D721Med (cell line): ENCODE measurements around the gene STOX1.
"Not testable (repeated sequence)": the region's sequence is repeated elsewhere in the genome, so short reads cannot be mapped to it uniquely, and the experiment has no call there.

Source experiments
- DNase-seq: peaks from one replicate; pipeline ENCODE4 v3.0.0; 2011; ENCODE audit warnings: low spot score; ENCODE audit not compliant: insufficient read length
- FAIRE-seq: peaks from 2 replicates; lab custom pipeline; 2011; peaks lifted over from hg19 to GRCh38; lab: Jason Lieb, UNC
- TF ChIP-seq, protein P1 (sequence below): IDR thresholded peaks from 2 replicates; pipeline ENCODE4 v1.5.1; 2012; ENCODE audit warnings: mild to moderate bottlenecking, control low read depth; ENCODE audit not compliant: insufficient read depth; ENCODE audit errors: missing control alignments

The STOX1 gene

GRCh38 chr10:68924593-68924992, 97.3 kb downstream of the STOX1 start:
- no peak for FAIRE-seq
- DNase-seq, result no peak
- TF ChIP-seq, protein P1, sequence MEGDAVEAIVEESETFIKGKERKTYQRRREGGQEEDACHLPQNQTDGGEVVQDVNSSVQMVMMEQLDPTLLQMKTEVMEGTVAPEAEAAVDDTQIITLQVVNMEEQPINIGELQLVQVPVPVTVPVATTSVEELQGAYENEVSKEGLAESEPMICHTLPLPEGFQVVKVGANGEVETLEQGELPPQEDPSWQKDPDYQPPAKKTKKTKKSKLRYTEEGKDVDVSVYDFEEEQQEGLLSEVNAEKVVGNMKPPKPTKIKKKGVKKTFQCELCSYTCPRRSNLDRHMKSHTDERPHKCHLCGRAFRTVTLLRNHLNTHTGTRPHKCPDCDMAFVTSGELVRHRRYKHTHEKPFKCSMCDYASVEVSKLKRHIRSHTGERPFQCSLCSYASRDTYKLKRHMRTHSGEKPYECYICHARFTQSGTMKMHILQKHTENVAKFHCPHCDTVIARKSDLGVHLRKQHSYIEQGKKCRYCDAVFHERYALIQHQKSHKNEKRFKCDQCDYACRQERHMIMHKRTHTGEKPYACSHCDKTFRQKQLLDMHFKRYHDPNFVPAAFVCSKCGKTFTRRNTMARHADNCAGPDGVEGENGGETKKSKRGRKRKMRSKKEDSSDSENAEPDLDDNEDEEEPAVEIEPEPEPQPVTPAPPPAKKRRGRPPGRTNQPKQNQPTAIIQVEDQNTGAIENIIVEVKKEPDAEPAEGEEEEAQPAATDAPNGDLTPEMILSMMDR, result no peak

DNA sequence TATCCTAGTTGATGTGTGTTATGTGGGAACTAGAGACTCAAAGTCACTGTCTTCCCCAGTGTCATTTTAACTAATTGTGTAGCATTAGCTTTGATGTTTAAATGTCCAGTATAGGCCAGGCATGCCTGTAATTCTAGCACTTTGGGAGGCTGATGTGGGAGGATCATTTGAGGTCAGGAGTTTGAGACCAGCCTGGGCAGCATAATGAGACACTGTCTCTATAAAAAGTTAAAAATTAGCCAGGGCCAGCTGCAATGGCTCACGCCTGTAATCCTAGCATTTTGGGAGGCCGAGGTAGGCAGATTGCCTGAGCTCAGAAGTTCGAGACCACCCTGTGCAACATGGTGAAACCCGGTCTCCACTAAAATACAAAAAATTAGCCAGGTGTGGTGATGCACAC, 98.2 kb downstream of the STOX1 start:
- FAIRE-seq (no peak), DNase-seq (no peak)
- TF ChIP-seq, protein P1, result no peak

GRCh38 chr10:68929157-68929556, 101.8 kb downstream of the STOX1 start:
- not testable (repeated sequence) for DNase-seq, FAIRE-seq

DNA sequence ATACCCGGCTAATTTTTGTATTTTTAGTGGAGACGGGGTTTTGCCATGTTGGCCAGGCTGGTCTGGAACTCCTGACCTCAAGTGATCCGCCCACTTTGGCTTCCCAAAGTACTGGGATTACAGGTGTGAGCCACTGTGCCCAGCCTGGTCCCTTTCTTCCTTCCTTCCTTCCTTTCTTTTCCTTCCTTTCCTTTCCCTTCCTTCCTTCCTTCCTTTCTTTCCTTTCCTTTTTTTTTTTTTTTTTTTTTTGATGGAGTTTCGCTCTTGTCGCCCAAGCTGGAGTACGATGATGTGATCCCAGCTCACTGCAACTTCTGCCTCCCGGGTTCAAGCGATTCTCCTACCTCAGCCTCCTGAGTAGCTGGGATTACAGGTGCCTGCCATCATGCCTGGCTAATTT, 102.6 kb downstream of the STOX1 start:
- not testable (repeated sequence) for DNase-seq, FAIRE-seq

GRCh38 chr10:68932860-68933259, 105.5 kb downstream of the STOX1 start:
- not testable (repeated sequence) for FAIRE-seq, DNase-seq

DNA sequence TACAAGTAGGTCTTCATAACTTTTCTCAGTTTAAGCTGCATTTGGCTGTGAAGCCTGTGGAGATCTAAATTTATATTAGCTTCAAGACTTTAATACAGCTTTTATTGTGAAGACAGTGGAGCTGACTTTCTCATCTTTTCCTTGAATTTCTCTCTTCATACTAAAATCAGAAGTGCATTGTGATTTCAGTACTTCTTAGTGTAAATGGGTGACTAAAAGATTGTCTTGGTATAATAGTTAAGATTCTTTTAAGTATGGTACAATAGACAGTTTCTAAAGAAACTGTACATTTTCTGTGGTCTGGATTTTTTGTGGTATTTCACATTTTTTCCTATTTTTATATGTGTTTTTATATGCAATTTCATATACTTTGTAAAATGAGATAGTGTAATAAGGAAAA, 107.7 kb downstream of the STOX1 start:
- FAIRE-seq, result no peak
- DNase-seq, result no peak
- TF ChIP-seq, protein P1, result no peak

DNA sequence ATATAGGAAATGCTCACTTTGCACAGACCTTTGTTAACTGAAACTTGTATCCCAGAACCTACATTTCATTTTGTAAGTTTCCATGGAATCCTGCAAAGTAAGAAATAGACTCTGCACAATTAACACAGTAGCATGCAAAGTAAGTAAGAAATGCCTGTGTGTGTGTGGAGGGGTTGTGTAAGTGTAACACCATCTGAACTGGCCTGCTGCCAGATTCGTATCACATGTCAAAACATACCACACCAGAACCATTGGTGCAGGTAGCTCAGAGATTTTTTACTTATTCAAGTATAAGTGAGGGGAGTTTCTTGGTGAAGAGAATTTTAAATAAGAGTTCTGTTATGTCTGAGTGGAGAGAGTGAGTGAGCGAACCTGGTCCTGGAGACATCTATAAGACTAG, 110.8 kb downstream of the STOX1 start:
- TF ChIP-seq, protein P1, result no peak
- DNase-seq, result no peak
- no peak for FAIRE-seq

DNA sequence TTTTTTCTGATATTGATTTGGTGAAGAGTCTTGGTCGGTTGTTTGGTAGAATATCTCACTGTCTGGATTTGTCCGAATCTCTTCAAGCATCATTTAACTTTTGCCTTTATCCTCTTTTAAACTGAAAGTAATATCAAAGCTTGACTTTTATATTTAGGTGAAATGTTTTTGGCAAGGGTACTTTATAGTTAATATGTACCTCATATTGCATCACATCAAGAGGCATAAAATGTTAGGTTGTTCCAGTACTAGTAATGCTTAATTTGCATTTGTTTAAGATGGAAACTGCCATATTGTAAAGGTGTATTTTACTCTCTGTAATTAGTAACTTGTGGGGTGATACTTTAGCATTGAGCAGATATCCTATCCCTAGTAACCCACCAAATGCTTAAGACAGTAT, 111.6 kb downstream of the STOX1 start:
- TF ChIP-seq, protein P1, result no peak
- FAIRE-seq (no peak), DNase-seq (no peak)

DNA sequence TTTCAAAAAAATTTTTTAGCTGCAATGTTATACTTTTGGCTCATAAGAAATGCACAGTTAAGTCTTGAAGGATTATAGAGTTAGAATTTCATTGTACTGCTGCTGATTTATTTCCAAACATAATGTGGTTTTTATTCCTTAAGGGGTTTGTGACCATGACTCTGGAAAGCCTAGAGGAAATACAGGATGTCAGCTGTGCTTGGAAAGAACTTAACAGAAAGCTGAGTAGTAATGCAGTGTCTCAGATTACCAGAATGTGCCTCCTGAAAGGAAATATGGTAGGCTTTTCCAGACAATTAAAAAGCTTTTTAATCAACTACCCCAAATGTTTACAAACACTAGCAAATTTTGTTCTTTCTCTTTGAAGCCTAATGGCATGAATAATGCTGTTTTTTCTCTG, 113.6 kb downstream of the STOX1 start:
- DNase-seq, FAIRE-seq: not testable (repeated sequence)
